ENCODE measurements around the gene MACC1. TPM values are rescaled to one million over a fixed set of nuclear protein-coding genes. Genes with fewer than 3 reads are reported as not detected.
A peak's percentile ranks its signal among the peaks of the same experiment; 100 is the strongest.

MACC1 gene
- total and polyA plus RNA-seq, 2 donors (not counting 1 experiment from before 2014, with no cell fraction given) = 0.92 to 6.2 TPM

DNA sequence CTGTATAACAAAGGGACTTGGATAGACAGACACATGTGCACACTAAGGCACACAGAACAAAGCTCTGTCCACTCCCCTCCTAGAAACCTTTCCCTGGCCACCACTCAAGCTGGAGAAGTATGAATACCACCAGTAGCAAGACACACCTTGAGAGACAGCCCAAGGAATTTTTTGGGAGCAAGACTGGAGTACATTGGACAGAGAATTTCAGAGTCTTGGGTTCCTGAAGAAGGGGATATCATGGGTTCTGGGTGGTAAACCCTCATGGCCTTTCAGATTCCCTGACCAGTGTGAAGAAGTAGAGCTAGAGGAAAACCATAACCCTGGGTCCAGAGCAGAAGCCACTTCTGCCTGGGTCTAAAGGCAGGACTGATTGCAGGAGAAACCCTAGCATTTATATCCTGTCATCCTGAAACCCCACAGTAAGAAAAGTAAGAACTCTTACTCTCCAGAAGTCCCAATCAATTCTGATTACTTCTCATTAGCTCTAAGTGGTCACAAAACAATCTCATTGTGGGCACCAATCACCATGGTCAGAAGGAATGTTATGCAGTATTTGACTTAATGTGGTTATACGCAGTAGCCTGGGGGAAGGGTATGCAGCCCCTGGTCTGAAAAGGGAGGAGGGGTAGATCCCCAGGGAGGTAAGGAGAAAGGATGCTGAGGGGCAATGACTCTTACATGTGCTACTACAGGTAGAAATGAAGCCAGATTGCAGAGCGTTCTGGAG, 20.4 kb upstream of the MACC1 start:
- H3K4me2 ChIP-seq (replicated peaks; ENCODE audit: low read depth, low read length, poor library complexity, severe bottlenecking) = no peak overlapping the region
- Mint-ChIP-seq H3K4me3 (no peak overlapping the region), H3K27me3 (no peaks in the 10 kb centered on the region), H3K27ac (peak overlapping the region; percentile 95), H3K4me1 (peaks cover 49% of the 10 kb centered on the region), H3K9me3 (ENCODE audit: insufficient read depth) (peaks cover 2% of the 10 kb centered on the region)
- WGBS (ENCODE audit: insufficient coverage) = 93% methylated on average over 2 of the region's 2 CpGs
- no peak overlapping the region for H3K4me3 ChIP-seq (ENCODE audit: control extremely low read depth in 1 of 5, extremely low read depth in 1 of 5, insufficient read depth in 1 of 5, low read depth in 2 of 5, low read length in 4 of 5)
- ChIA-PET CTCF (interaction anchor here (1.0 to 1.3 kb wide), 5 partner anchors 17 to 484 kb away, joined by 3 to 4 read pairs (median 3); partner anchors contain the start of gene MACC1), POLR2A (interaction anchor here (1.8 kb wide), 1 partner anchor 18 kb away, joined by 5 read pairs; no protein-coding TSS in a partner anchor)
- no peak for TF ChIP-seq EZH2 (IDR thresholded peaks at IDR 0.05; ENCODE audit: borderline replicate concordance, insufficient read depth, low read depth, low read length, poor library complexity, severe bottlenecking)
- TF ChIP-seq, protein P1, sequence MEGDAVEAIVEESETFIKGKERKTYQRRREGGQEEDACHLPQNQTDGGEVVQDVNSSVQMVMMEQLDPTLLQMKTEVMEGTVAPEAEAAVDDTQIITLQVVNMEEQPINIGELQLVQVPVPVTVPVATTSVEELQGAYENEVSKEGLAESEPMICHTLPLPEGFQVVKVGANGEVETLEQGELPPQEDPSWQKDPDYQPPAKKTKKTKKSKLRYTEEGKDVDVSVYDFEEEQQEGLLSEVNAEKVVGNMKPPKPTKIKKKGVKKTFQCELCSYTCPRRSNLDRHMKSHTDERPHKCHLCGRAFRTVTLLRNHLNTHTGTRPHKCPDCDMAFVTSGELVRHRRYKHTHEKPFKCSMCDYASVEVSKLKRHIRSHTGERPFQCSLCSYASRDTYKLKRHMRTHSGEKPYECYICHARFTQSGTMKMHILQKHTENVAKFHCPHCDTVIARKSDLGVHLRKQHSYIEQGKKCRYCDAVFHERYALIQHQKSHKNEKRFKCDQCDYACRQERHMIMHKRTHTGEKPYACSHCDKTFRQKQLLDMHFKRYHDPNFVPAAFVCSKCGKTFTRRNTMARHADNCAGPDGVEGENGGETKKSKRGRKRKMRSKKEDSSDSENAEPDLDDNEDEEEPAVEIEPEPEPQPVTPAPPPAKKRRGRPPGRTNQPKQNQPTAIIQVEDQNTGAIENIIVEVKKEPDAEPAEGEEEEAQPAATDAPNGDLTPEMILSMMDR (IDR thresholded peaks at IDR 0.05) = no peak
- no peaks in the 10 kb centered on the region for H3K36me3 ChIP-seq (replicated peaks in 1 of 2; ENCODE audit: control extremely low read depth in 1 of 2, control insufficient read depth in 1 of 2, extremely low read depth in 1 of 2, insufficient read depth in 2 of 2, low read length in 1 of 2)
- no peaks in the 10 kb centered on the region for H4K20me1 ChIP-seq (ENCODE audit: control insufficient read depth, insufficient read depth, low read length, poor library complexity, severe bottlenecking)
- no peaks in the 10 kb centered on the region for H3K9me3 ChIP-seq (ENCODE audit: control extremely low read depth in 1 of 3, control insufficient read depth in 2 of 3, insufficient read depth in 1 of 3, low read length in 2 of 3)
- no peak for DNase-seq
- no peak overlapping the region for H3K27ac ChIP-seq (ENCODE audit: low read length in 2 of 2)
- no peak overlapping the region for H2AFZ ChIP-seq (ENCODE audit: insufficient read depth, low read depth, low read length, poor library complexity, severe bottlenecking)
- ATAC-seq (ENCODE audit: low read depth) = no peak
- H3K9ac ChIP-seq (ENCODE audit: low read length) = no peak overlapping the region
- peaks cover 16 to 22% of the 10 kb centered on the region in 2 donors for H3K4me1 ChIP-seq (ENCODE audit: control insufficient read depth in 2 of 2, insufficient read depth in 2 of 2, low read length in 2 of 2)
- no peaks in the 10 kb centered on the region for H3K79me2 ChIP-seq (ENCODE audit: control insufficient read depth, insufficient read depth, low read length)
- no peaks in the 10 kb centered on the region for H3K27me3 ChIP-seq (replicated peaks in 1 of 4; ENCODE audit: control extremely low read depth in 1 of 4, control insufficient read depth in 3 of 4, insufficient read depth in 4 of 4, low read length in 3 of 4)
- intact Hi-C loops (cut with micrococcal nuclease) = loop anchor here (1.0 kb wide), 1 partner anchor 17 kb away; no protein-coding TSS in a partner anchor

DNA sequence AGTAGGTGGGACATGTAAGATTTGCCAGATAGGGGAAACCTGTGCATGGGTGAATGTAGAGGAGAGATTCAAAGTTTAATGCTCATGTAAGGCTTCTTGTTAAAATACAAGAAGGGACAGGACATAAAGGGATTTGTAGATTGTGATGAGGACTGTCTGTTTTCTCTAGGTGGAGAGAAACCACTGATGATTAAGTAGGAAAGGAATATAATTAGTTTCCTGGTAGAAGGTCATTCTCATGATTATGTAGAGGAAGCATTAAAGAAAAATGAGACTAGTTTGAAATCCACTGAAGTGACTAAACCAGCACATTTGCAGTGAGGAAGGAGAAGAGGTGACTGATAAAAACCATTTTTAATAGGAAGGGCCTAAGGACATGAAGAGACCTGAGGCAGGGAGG, 19.6 kb upstream of the MACC1 start:
- H3K79me2 ChIP-seq (ENCODE audit: control insufficient read depth, insufficient read depth, low read length) = no peaks in the 10 kb centered on the region
- H3K27ac ChIP-seq (ENCODE audit: low read length in 2 of 2) = no peak overlapping the region
- H3K4me3 Mint-ChIP-seq = no peak overlapping the region
- no peaks in the 10 kb centered on the region for H3K9me3 ChIP-seq (ENCODE audit: control extremely low read depth in 1 of 3, control insufficient read depth in 2 of 3, insufficient read depth in 1 of 3, low read length in 2 of 3)
- POLR2A ChIA-PET = no interaction called here
- CTCF ChIA-PET = interaction anchor here (1.1 kb wide), 1 partner anchor 17 kb away, joined by 3 read pairs; no protein-coding TSS in a partner anchor
- intact Hi-C loops (cut with micrococcal nuclease) = no loop called here
- H3K4me3 ChIP-seq (ENCODE audit: control extremely low read depth in 1 of 5, extremely low read depth in 1 of 5, insufficient read depth in 1 of 5, low read depth in 2 of 5, low read length in 4 of 5) = no peak overlapping the region
- no peak overlapping the region for H3K4me2 ChIP-seq (replicated peaks; ENCODE audit: low read depth, low read length, poor library complexity, severe bottlenecking)
- TF ChIP-seq, protein P1 (IDR thresholded peaks at IDR 0.05) = no peak
- TF ChIP-seq EZH2 (IDR thresholded peaks at IDR 0.05; ENCODE audit: borderline replicate concordance, insufficient read depth, low read depth, low read length, poor library complexity, severe bottlenecking) = no peak
- H3K9me3 Mint-ChIP-seq (ENCODE audit: insufficient read depth) = peaks cover under 1% of the 10 kb centered on the region
- peaks cover 13 to 22% of the 10 kb centered on the region in 2 donors for H3K4me1 ChIP-seq (ENCODE audit: control insufficient read depth in 2 of 2, insufficient read depth in 2 of 2, low read length in 2 of 2)
- no peaks in the 10 kb centered on the region for H3K27me3 Mint-ChIP-seq
- ATAC-seq (ENCODE audit: low read depth) = no peak
- peak overlapping the region; percentile 5 for H3K27ac Mint-ChIP-seq
- H3K4me1 Mint-ChIP-seq = peaks cover 44% of the 10 kb centered on the region
- no peak overlapping the region for H3K9ac ChIP-seq (ENCODE audit: low read length)
- no peaks in the 10 kb centered on the region for H4K20me1 ChIP-seq (ENCODE audit: control insufficient read depth, insufficient read depth, low read length, poor library complexity, severe bottlenecking)
- no peak for DNase-seq
- no peaks in the 10 kb centered on the region for H3K36me3 ChIP-seq (replicated peaks in 1 of 2; ENCODE audit: control extremely low read depth in 1 of 2, control insufficient read depth in 1 of 2, extremely low read depth in 1 of 2, insufficient read depth in 2 of 2, low read length in 1 of 2)
- no peaks in the 10 kb centered on the region for H3K27me3 ChIP-seq (replicated peaks in 1 of 4; ENCODE audit: control extremely low read depth in 1 of 4, control insufficient read depth in 3 of 4, insufficient read depth in 4 of 4, low read length in 3 of 4)
- H2AFZ ChIP-seq (ENCODE audit: insufficient read depth, low read depth, low read length, poor library complexity, severe bottlenecking) = no peak overlapping the region
